ENCODE results near the gene GCAT.
A peak's percentile ranks its signal among the peaks of the same experiment; 100 is the strongest.
"Not testable (repeated sequence)": the region's sequence is repeated elsewhere in the genome, so short reads cannot be mapped to it uniquely, and the experiment has no call there.

GCAT gene

DNA sequence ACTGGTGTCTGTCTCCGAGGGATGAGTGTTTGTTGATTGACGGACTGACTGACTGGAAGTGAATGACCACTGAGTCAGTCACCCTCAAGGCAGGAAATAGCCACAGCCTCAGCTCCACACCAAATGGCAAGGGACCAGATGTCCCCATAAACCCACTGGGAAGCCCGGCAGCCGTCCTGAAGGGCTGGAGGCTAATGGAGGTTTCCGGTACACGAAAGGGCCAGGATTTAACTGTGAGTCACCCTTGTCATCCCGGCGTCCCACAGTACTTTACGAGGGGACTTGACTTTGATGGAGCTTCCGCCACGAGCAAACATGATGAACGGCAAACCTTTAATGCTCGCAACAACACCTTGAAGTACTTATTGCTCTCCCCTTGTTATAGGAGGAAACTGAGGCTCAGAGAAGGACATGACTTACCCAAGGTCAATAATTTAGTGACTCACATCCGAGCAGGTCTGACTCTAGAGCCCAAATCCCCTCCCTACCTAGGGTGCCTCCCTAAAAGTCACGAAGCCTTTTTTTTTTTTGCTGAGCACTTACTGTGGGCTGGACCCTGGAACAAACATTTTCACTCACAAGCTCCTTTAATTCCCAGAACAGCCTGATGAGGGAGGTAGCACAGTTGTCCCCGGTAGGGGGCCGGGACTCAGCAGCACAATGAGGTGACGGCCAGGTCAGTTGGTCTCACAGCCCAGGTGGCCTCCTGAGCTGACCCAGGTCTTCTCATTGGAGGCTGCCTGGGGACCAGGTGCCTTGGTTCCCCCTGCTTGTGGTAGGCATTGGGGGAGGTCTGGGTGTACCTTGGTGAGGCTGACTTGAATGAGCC lies 25.2 kb upstream of the GCAT start:
- DNase-seq = peak; percentile 91

DNA sequence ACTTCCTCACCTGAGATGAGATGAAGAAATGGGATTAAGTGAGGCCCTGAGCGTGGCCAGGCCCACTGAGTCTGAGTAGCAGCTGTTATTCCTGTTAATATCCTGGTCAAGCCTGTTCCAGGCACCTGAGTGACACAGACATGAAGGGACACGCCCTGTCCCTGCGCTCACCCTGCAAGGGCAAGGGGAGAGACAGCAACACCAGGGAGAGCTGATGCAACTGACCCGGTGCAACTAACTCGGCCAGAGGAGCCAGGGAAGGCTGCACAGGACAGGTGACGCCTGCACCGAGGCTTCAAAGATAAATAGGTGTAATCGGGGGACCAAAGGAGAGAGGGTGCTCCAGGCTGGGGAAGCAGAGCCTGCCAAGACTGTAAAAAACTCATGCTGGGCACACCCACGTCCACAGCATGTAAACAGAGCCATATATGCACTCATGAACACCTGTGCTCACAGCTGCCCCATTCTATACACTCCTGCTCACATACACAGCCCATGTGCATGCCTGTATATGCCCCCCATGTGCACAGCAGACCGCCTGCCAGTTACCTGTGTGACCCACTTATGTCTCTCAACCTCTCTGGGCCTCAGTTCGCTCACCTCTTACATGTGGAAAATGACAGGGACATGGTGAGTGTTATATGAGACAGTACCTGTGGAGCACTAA lies 22.8 kb upstream of the GCAT start:
- peak; percentile 73 for DNase-seq

DNA sequence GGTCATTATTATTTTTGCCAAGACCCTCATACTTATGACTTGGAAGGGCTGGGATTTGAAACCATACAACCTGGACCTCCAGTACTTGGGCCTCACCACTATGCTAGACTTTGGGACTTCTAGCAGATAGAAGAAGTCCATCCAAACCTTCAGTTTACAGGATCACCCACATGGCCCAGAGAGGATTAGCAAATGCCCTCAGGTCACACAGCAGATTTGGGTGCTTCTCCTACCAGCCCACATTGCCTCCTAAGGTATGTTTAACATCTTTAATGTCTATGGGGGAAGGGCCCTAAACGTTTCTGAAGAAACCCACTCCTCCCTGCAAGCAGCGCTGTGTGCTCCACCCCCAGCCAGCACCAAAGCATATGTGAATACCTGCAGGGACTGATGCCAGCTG lies 17.5 kb upstream of the GCAT start:
- no peak for DNase-seq

DNA sequence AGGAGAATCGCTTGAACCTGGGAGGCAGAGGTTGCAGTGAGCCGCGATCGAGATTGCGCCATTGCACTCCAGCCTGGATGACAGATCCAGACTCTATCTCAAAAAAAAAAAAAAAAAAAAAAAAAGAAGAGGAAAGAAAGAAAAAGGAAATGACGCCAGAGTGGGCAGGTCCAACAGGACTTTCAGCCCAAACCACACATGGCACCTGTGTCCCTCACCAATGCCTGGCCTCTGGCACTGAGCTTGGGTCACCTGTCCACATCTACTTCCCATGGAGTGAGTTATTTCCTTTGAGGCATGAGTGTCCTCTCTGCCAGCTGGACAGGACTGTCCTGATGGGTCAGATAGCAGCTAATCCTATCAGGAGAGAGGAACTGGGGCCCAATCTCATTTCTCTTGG lies 15.2 kb upstream of the GCAT start:
- no peak for DNase-seq

DNA sequence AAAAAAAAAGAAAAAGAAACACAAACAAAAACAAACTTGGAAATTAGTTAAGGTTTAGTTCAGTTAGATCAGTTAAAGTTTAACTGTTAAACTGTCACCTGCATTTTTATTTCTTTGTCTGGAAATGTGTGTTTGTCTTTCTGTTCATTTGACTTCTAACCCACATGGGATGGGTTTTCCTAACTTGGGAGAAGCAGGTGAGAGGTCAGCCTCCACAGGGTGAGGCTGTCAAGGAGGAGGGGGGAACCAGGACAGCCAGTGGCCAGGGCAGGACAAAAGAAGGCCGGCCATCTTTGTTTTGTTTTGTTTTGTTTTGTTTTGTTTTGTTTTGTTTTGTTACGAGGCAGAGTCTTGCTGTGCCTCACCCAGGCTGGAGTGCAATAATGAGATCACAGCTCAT lies 13.4 kb upstream of the GCAT start:
- no peak for DNase-seq

DNA sequence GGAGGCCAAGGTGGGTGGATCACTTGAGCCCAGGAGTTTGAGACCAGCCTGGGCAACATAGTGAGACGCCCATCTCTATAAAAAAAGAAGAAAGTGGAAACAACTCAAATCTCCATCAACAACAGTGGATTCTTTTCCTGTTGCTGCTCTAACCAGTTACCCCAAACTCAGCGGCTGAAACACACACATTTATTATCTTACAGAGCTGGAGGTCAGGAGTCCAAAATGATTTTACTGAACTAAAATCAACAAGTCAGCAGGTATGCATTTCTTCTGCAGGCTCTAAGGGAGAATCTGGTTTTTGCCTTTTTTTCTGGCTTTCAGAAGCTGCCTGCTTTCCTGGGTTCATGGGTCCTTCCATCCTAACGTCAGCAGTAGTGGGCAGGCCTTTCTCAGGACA lies 11.7 kb upstream of the GCAT start:
- no peak for DNase-seq

DNA sequence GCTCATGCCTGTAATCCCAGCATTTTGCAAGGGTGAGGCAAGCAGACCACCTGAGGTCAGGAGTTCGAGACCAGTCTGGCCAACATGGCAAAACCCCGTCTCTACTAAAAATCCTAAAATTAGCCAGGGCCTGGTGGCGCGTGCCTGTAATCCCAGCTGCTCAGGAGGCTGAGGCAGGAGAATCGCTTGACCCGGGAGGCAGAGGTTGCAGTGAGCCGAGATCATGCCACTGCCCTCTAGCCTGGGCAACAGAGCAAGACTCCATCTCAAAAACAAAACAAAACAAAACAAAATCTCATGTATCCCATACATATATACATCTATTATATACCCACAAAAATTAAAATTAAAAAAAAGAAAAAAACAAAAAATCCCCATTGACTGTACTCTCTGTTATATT lies 10.5 kb upstream of the GCAT start:
- DNase-seq = not testable (repeated sequence)

DNA sequence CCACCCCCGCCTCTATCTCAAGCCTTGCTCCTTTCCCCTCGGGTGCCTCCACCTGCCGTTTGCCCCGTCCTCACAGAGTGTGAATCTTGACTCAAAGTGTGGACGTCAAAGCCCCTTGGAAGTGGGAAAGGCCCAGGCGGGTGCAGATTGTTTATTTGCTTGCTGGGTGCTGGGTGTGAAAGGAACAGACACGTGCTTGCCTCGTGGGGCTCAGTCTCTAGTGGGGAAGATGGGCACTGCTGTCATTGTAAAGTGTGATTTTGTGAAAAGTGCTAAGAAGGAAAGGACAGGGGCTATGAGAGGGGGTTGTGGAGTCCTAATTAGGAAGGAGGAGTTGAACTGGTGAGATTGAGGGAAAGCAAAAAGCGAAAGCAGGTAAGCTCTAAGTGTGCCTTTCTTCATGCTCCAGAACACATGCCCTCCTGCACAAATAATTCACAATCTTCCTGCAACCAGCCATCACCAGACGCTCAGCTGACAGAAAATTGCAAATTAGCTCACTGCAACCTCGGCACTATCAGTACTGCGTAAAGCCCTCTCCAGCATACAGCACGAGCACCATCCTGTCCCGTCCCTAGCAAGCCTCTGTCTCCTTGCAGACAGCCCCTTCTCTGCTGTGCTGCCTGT lies 9.7 kb upstream of the GCAT start:
- DNase-seq = no peak

DNA sequence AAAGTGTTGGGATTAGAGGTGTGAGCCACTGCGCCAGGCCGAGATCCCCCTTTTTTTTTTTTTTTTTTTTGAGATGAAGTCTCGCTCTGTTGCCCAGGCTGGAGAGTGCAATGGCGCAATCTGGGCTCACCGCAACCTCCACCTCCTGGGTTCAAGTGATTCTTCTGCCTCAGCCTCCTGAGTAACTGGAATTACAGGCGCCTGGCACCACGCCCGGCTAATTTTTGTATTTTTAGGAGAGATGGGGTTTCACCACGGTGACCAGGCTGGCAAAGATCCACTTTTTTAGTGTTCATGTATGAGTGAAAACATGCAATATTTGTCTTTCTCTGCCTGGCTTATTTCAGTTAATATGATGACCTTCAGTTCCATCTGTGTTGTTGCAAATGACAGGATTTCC lies 7.8 kb upstream of the GCAT start:
- DNase-seq = not testable (repeated sequence)

DNA sequence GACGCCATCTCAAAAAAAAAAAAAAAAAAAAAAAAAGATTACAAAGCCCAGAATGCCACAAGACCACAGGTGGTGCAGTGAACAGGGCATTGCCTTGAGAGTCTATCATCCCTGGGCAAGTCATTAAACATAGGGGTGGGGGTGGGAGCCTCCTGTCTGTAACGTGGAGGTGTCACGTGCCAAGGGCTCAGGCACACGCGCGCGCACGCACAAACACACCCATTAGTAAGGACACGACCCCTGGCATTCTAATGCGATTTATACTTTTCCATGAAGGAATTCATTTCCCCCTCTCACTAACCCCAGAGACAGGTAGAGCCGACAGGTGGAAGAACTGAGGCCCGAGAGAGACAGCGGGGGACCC lies 5.8 kb upstream of the GCAT start:
- no peak for DNase-seq

DNA sequence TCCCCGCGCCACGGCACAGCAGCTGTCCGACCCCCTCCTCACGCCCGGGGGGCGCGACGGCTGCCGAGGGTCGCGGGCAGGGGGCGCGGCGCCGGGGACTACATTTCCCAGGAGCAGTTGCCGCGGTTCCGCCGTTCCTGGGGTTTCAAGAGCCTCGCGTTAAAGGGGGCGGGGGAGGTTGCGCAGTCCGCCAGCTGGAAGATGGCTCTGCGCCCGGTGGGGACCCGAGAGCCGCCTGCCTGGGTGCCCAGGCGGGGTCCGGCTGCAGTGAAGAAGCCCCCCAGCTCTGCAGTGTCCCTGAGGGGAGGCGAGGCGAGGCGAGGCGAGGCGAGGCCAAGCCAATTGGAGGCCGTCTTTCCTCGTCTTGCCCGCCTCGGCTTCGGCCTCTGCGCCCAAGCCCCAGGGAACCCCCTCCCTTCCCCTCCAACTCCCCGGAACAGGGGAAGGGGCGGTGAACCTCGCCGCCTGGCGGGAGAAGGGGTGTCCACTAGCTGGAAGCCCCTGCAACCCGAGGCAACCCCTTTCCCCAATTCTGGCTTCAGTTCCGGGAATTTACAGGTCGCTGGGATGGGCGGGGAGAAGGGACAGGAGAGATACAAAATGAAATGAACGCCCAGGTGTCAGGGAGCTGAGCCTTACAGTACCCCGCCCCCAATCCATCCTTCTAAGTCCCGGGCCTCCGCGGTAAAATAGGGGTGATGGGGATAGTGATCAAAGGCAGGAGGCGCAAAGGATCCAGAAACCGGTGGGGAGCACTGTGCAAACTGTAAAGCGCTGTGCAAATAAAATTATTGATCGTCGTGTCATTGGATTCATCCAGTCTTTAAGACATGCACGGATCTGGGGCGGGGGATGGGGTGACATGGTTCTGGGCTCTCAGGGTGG lies 5.2 kb upstream of the GCAT start:
- peak; percentile 77 for DNase-seq

DNA sequence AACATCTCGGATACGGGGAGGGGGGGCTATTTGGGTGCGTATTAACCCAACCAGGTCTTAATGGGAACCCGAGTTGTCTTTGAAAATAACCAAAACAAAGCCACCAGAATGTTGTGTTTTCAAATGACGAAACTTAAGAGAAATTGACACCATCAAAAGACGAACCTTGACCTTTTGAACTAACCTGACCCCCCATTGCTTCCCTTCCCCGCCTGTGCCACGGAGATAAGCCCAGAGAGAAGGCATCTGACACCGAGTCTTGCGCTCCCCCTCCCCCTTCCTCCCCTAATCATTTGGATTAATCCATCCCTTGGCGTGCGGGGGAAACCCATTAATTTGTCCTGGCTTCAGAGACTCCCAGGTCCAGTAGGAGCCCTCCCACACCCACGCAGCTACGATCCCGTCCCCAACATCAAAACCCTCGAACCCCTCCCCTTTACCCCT lies 4.5 kb upstream of the GCAT start:
- DNase-seq = no peak

DNA sequence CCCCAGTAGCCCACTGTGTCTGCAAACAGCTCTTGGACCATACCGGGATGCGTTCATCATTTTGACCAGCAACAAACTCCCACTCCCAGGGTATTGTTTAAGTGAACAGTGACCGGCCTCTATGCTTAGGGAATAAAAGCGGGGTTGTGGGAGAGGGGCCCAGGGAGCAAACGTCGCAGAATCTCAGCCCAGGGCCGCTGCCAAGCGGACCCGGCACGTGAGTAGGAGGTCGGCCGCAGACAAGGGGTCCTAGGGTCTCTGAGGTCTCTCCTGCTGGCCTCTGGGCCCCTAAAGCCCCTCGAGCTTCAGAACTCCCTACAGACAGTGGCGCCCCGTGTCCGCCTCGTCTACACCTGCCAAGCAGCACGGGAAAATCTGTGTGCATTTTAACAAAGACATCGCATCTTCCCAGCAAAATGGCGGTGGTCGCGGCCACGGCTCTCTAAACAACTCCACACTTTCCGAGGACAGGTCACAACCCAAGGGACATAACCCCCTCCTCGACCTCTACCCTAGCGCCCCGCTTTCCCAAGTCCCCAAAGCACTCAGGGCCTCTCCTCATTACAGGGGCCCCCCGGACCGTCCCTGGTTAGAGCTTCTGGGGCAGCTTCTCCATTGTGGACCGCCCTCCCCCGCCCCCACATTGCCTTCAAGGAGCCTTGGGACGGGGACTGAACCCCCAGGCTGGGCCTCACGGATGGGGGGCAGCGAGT lies 3.9 kb upstream of the GCAT start:
- DNase-seq = peak; percentile 53

DNA sequence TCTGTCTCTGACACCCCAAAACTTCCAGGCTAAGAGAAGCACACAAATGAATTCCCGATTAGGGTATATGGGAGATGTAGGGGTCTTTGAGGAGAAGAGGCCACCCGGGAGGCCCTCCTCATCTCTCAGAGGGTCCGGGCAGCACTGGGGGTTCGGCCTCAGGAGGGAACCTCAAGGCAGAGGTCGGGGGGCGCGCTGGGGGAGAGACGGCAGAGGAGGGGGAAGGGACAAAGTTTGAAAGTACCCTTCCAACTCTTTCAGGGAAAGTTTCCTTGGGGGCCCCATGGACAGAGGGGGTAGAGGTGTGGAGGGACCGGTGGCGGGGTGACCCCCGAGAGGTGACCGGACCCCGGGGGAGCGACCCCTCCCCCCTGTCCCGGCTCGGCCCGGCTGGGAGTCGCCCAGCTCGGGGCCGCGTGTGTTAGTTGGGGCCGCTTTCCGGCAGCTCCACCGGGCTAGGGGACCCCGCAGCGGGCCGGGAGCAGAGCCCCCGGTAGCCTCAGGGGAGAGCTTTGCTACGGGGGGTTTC lies 3.3 kb upstream of the GCAT start:
- DNase-seq = no peak

DNA sequence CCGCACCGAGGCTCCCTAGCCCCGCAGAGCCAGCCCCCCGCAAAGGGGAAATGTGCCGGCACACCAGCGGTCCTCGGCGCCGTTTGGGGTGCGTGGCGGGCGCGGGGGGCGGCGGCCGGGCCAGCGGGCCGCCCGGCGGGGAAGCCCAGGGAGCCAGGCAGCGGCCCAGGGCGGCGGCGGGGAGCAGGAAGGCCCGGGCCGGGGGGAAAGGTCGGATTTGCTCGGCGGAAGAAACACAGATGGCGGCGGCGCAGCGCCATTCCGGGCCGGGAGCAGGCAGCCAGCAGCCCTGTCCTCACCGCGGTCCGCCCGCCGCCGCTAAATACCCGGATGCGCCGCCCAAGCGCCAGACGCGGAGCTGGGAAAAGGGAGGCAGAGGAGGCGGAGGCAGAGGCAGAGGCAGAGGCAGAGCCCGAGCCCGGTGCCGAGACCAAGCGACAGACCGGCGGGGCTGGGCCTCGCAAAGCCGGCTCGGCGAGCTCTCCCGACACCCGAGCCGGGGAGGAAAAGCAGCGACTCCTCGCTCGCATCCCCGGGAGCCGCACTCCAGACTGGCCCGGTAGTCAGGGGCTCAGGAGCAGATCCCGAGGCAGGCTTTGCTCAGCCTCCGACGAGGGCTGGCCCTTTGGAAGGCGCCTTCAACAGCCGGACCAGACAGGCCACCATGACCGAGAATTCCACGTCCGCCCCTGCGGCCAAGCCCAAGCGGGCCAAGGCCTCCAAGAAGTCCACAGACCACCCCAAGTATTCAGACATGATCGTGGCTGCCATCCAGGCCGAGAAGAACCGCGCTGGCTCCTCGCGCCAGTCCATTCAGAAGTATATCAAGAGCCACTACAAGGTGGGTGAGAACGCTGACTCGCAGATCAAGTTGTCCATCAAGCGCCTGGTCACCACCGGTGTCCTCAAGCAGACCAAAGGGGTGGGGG lies 2.6 kb upstream of the GCAT start:
- peak; percentile 96 for DNase-seq

DNA sequence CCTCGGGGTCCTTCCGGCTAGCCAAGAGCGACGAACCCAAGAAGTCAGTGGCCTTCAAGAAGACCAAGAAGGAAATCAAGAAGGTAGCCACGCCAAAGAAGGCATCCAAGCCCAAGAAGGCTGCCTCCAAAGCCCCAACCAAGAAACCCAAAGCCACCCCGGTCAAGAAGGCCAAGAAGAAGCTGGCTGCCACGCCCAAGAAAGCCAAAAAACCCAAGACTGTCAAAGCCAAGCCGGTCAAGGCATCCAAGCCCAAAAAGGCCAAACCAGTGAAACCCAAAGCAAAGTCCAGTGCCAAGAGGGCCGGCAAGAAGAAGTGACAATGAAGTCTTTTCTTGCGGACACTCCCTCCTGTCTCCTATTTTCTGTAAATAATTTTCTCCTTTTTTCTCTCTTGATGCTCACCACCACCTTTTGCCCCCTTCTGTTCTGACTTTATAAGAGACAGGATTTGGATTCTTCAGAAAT lies 1.9 kb upstream of the GCAT start:
- DNase-seq = no peak

DNA sequence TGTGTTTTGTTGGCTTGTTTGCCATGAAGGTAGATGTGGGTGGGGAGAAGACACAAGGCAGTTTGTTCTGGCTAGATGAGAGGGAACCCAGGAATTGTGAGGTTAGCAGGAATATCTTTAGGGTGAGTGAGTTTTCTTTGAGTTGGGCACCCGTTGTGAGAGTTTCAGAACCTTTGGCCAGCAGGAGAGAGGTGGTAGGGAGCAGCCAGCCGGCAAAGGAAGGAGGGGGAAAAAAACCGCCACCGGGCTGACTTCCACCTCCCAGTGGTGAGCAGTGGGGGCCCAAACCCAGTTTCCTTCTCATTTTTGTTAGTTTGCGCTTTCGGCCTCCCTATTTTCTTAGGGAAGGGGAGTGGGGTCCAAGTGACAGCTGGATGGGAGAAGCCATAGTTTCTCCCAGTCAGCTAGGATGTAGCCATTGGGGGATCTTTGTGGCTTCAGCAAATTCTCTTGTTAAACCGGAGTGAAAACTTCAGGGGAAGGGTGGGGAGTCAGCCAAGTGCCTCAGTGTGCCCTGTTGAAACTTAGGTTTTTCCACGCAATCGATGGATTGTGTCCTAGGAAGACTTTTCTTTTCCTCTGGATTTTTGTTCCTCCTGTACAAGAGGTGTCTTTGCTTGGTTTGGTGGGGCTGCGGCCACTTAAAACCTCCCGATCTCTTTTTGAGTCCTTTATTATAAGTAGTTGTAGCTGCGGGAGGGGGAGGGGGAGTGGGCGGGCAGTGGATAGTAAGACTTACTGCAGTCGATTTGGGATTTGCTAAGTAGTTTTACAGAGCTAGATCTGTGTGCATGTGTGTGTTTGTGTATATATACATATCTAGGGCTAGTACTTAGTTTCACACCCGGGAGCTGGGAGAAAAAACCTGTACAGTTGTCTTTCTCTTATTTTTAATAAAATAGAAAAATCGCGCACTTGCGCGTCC lies 1.1 kb upstream of the GCAT start:
- DNase-seq = peak; percentile 65

DNA sequence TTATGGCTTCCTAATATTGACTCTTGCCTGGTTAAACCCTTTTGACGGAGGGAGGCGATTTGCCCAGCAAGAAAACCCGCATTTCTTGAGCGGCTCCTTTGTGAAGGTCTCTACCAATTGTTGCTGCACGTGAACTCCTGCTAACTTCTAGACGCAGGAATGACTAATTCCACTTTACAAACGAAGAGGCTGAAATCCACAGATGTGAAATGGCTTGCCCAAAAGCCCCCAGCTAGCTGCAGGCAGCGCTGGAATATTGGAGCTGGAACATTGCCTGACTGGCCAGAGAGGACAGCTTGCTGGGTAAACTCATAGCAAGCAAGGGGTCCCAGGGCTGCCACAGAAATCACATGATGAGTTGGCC lies 542 bp downstream of the GCAT start:
- DNase-seq = peak; percentile 53

DNA sequence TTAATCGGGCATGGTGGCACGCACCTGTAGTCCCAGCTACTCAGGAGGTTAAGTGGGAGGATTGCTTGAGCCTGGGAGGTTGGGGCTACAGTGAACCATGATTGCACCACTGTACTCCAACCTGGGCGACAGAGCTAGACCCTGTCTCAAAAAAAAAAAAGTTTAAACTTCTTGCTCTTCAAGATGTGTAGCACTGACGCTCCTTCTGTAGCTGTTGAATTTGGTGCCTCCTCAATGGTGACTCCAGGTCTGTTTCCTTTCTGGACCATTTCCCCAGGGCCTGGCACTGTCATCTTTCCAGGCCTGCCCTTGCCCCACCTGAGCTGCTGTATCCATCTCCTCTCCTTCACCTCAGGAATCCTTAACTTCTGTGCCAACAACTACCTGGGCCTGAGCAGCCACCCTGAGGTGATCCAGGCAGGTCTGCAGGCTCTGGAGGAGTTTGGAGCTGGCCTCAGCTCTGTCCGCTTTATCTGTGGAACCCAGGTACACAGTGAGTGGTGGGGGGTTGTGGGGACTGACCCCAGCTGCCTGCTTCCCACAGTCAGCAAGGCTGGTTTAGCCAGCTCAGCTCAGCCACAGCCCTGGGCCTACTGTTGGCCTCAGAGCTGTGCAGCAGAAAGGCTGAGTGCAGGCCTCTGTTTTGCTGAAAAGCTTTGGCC lies 2.1 kb downstream of the GCAT start:
- DNase-seq = no peak
